ENCODE data around the gene RTN4R. TPM values are rescaled to one million over a fixed set of nuclear protein-coding genes. Genes with fewer than 3 reads are reported as not detected.
"Not testable (repeated sequence)": the region's sequence is repeated elsewhere in the genome, so short reads cannot be mapped to it uniquely, and the experiment has no call there.

The RTN4R gene
- polyA plus RNA-seq, 1 donor, result 25.1 TPM

- DNase-seq, result no peak
Observed at GRCh38 chr22:20305894-20306645, 38.0 kb upstream of the RTN4R start.

DNA sequence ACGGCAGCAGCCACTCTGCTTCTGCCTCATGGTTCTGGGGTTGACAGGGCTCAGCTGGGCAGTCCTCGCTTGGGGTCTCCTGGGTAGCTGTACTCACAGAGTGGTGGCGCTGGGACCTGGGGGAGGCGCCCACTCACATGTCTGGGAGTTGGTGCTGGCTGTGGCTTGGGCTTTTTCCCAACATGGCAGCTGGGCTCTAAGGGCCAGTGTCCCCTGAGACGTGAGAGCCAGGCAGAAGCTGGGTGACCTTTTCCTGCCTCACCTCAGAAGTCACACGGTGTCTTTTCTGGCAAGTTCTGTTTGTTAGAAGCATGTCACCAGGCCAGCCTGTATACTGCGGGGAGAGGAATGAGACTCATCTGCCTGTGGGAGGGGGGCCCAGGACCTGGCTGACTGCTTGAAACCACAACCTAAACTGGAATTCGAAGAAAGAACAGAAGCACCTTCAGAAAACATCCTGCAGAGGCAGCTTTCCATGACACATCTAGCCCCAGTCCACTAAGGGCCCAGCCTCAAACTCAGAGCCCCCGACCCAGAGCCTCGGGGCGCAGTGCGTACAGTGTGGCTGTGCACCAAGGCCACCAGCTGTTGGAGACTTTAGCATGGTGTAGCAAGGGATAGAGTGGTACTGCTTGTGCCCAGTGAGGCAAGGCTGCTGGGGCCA is 37.2 kb upstream of the RTN4R start:
- DNase-seq, result not testable (repeated sequence)

- DNase-seq, result no peak
Observed at GRCh38 chr22:20304646-20305045, 36.5 kb upstream of the RTN4R start.

- DNase-seq, result not testable (repeated sequence)
Observed at GRCh38 chr22:20303229-20303534, 35.1 kb upstream of the RTN4R start.

GRCh38 chr22:20302438-20303228 is 34.5 kb upstream of the RTN4R start:
- no peak for DNase-seq

GRCh38 chr22:20299746-20300136 is 31.6 kb upstream of the RTN4R start:
- no peak for DNase-seq

DNA sequence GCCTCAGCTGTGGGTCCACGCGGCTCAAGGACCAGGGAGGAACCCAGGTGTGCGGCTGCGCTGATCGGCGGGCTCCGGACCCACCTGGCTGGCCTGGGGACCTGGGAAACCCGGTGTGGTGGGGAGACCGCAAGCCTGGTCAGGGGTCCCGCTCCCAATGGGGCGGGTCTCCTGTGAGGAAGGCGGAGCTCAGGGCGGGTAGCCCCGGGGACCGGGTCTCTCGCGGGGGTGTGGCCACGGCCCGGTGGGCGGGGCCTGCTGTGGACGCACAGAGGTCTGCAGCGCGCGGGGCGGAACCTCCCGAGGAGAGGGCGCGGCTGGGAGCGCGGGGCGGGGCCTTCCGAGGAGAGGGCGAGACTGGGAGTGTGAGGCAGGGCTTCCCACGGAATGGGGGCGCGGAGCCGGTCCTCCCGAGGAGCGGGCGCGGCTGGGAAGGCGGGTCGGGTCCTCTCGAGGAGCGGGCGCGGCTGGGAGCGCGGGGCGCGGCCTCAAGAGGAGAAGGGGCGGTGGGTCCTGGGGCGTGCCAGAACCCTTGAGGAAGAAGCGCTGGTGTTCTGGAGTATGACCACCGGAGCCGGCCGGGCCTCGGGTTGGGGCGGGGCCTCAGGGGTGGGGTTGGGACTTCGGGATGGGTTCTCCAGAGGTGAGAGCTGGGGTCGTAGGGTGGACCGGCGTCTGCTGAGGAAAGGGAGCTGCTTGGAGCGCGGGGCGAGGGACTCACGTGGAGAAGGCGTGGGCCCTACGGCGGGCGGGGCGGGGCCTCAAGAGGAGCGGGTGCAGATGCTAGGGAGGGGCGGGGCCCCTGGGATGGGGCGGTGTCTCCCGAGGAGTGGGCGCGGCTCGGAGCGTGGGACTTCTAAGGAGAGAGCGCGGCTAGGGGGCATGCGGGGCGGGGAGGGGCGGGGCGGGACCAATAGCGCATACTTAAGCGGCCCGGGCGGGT is 31.0 kb upstream of the RTN4R start:
- peak; percentile 49 for DNase-seq

GRCh38 chr22:20298110-20298802 is 30.1 kb upstream of the RTN4R start:
- no peak for DNase-seq

DNA sequence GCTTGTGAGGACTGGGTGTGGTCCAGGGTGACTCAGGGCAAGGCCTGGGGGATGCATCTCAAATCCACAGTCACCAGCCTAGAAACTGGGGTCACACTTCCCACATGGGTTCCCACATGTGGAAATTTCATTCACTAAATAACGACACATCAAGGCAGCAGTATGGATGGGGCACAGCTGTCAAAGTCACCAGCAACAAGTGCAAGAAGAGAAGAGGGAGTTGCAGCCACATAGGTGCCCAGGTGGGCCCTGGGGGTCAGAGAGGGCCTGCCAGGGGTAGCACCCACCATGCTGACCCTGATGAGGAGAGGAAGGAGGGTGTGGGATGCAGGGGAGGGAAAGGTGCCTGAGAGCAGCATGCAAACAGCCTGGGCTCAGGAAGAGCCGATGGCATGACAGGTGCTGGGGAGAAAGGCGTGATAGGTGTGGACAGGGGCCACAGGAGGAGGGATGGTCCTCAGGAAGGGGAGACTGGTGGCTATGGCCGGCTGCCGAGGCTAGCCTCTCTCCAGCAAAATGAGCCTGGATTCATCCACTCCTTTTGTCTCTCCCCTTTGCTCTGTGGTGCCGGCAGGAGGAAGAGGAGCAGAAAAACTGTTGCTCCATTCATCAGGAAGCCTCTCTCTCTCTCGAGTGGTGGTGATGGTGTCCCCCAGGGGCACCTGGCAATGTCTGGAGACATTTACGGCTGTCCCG is 29.4 kb upstream of the RTN4R start:
- DNase-seq, result no peak

DNA sequence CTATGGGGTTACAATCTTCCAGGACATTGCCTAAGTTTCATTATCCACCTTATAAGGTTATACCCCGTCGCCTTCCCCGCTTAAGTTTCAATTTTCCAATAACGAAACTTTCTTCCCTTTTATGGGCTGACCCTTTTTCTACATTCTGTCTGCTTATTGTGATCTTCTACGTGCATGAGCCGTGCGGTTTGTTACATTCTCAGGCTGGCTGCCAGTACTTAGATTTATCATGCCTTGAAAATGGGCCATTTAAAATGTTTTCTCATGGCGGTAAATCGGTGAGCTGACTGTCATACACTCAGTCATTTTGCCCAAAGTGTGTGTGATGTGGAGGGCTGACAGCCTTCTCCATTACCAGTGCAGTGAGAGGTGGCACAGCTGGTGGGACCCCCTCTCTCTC is 28.5 kb upstream of the RTN4R start:
- DNase-seq, result no peak

DNA sequence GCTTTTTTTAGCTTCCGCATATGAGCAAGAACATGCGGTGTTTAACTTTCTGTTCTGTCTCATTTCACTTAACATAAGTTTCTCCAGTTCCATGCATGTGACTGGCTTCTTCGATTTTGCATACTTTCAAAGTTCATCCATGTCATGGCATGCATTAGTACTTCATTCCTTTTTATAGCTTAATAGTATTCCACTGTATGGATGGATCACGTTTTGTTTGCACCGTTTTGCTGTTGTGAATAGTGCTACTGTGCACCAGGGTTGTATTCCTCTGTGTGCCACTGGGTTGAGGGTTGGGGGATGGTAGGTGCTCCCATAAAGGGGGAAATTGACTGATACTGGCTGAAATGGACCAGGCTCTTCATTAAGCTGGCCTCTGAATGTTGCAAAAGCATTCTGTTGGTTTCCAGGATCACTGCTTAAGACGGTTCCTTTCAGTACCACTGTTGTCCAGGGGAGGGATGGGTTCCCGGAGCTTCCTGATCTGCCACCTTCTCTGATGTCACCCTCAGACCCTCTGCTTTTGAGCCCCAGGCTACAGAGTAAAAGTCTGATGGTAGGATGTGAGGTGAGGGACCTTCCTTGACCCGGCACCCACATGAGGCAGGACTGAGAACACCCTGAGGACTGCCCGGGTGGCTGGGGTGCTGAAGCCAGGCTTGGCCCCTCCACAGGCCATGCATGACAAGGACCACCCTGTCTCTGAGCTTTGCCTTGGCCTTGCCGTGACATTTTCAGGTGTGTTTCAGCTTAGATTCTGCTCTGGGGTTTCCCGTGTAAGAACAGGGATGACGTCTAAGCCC is 27.3 kb upstream of the RTN4R start:
- no peak for DNase-seq

- DNase-seq, result no peak
Observed at GRCh38 chr22:20292673-20293232, 24.6 kb upstream of the RTN4R start.

DNA sequence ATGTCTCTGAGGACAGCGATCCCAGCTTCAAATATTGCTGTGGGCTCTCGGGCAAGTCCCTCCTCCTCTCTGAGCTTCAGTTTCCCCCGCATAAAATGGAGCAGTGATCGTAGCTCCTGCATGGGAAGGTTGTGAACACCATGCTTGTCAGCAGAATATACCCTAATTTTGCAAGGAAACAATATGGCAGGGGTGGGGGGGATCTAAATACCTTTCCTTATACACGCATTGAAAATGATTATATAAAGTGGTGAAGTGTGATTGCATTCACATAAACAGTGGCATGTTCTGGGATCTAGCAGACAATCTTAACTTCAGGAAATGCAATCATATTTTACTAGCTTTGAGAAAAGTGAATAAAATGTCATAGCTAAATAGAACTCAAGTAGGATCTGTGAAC is 24.0 kb upstream of the RTN4R start:
- DNase-seq, result no peak

- DNase-seq, result no peak
Observed at GRCh38 chr22:20291604-20292063, 23.5 kb upstream of the RTN4R start.

GRCh38 chr22:20291249-20291586 is 23.1 kb upstream of the RTN4R start:
- no peak for DNase-seq

DNA sequence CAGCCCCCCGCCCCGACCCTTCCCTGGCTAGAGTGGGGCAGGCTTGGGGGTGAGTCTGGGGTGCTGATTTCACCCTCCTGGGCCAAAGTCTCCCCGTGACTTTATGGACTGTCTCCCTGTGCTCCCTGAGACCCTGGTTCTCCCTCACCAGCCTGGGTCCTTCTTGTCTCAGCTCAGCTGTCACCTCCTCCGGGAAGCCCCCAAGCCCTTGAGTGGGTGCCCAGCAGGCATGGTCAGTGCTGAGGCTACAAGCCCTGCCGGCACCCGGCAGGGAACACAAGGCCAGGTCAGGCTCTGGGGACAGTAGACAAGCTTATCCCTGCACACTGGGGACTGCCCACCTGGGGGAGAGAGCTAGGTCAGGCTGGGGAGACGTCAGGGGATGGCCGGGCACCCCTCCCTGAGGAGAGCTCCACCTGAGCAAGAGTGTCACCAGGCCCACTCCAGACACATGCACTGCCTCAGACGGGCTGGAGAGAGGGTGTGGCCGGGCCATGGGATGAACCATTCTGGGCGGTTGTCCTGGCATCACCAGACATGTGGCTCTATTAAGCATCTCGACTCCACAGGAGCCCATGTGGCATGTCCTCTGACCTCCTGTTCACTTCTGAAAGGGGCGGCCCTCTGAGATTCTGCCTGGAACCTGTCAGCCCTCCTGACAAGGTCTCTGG is 22.6 kb upstream of the RTN4R start:
- no peak for DNase-seq

- DNase-seq, result no peak
Observed at GRCh38 chr22:20290045-20290392, 21.9 kb upstream of the RTN4R start.

DNA sequence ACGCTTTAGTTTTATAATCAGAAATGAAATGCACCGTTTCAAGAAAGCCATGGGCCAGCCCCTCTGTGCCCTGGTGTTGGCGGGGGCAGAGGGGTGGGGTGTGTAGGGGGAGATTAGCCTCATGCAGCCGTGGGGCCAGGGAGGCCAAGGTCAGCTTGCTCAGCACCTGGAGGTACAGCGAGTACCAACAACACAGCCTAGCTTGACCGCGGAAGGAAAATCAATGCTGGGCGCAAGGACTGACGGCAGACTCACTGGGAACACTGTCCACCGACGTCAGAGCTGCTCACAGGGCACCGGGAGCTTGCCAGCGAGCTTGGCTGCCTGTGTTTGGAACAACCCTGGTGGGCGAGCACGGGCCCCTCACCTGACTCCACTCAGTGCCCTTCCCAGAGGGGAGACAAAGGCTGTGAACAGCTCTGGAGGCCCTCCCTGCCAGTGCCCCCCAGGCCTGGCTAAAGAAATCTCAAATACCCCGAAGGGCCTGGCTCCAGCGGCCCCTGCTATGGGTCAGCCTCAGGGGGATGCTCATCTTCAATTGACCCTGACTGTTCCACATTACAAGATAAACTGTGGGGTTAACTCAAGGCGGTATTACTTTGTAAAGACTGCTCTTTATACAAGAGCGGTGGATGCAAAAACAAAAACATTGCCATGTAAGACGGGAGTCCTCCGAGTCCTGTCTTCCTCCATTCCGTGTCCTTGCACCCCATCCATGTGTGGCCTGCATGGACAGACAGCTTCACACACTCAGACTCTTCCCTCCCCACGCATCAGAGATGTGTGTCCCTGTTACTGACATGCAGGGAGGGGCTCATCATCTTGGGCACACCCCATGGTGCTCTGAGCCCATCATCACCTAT is 21.3 kb upstream of the RTN4R start:
- DNase-seq, result not testable (repeated sequence)
